Endometrium (tissue), 2 donors: ENCODE results near the gene RPS14.
A peak's percentile ranks its signal among the peaks of the same experiment; 100 is the strongest.

Source experiments
- FAIRE-seq: peaks from 2 replicates; lab custom pipeline; 2012; peaks lifted over from hg19 to GRCh38; lab: Jason Lieb, UNC
- donor health status: control.
- donor health status: control.

RPS14 gene

GRCh38 chr5:150413176-150413901, 36.2 kb downstream of the RPS14 start:
- no peak for FAIRE-seq

DNA sequence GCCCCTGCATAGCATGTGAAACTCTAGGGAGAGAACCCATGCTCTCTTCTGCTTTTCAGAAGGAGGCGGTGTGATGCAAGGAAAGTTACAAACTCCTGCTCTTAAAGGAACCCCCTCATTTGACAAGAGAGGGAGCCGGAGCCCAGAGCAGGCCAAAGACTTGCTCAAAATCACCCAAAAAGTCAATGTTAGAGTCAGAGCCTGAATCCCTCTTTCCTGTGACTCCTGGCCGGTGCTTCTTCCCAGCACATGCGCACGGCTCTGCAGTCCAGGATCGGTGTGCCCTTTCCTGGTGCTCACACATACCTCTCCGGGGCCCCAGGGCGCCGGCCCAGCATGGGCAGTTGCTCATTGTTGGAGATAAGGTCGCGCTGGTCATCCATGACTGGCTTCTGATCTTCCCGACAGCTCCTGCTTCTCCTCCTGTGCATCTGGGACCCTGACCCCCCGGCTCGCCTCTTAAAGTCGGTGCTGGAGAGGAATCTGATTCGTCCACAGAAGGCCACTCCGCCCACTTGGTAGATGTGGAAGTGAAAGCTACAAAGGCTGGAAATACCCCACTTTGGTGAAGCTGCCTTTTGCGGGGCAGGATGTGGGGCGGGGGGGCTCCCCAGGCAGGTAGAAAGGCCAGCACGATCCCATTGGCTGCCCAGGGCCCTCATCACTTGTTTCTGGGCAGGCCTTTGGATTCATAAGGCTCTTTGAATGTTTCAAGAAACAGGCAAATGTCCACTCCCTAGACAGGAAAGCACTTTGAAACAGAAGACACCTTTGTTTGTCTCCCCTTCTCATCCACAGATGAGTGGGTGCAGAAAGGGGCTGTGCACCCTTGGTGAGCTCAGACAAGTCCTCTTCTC, 37.0 kb downstream of the RPS14 start, which contains the start of gene CD74:
Gene CD74, minus strand, starts transcription at position 592 of the 857 bp plus-strand sequence. Its CDS starts 161 bp downstream, at position 431.
- FAIRE-seq, result no peak

DNA sequence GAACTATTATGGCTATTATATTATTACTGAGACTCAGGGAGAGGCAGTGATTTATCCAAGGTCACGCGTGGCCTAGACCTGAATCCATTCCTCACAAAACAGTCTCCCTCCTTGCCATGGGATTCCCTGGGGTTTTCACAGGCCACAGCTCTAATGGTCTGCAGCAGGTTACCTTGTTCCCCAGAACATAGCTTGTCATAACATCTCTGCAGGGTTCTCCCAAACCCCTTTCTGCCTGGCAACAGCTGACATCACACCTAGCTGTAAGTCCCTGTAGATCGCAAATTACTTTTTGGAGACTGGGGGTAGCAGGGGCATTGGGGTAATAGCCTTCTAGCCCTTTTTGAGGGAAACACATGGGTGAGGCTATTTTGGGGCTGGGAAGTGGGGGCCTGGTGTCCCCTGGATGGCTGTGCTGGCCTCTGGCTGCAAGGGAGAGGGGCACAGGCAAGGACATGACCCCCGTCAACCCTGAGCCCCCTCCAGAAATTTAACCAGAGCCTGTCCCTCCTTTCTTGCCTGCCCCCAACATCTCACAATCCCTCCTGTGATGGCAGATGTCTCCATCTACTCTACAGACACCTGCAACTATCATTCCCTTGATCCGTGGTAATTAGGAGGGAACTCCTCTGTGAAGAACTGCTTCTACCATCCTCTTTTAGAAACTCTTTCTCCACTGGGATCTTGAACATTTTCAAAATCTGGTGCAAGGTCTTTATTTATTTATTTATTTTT, 38.1 kb downstream of the RPS14 start:
- no peak for FAIRE-seq

GRCh38 chr5:150410524-150411244, 38.9 kb downstream of the RPS14 start:
- peak; percentile 77 for FAIRE-seq

GRCh38 chr5:150409638-150410523, 39.7 kb downstream of the RPS14 start:
- FAIRE-seq, result no peak

GRCh38 chr5:150408231-150408943, 41.2 kb downstream of the RPS14 start:
- no peak for FAIRE-seq

GRCh38 chr5:150407096-150407720, 42.3 kb downstream of the RPS14 start:
- FAIRE-seq, result no peak

GRCh38 chr5:150406723-150407095, 42.8 kb downstream of the RPS14 start:
- no peak for FAIRE-seq

- FAIRE-seq, result no peak
These were observed 43.3 kb downstream of the RPS14 start for GRCh38 chr5:150406103-150406722.

DNA sequence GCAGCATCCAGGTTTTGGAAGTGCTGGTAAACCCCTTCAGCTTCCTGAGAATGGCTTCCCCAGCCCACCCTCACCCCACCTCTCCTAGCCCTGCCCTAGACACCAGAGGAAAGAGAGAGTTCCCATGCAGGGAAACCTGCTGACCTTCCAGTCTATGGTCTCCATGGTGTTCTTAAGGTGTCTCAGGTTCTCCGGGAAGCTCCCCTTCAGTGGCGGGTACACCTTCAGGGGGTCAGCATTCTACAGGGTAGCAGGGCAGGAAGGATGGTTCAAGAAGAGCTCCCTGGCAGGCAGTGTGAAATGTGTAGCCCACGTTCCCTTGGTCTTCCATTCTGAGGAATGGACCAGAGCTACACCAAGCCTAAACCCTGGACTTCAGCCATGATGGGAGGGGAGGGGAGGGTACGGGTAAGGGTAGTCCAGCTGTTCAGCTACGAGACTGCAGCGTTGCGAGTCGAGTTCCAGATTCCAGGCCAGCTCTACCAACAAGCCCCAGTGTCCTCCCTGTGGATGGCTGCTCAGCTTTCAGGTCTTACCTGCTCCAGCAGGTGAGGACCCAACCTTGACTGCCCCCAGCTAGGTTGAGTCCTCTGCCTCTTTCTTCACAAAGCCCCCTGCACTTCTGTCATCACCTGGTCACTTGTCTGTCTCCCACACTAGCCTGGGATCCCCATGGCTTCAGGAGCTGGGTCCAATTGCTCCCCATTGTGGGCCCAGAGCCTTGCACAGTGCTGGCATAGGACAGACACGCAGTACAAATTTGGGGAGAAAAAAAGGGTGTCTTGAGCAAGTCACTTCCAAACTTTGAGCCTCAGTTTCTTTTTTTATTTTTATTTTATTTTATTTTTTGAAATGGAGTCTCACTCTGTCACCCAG, 44.4 kb downstream of the RPS14 start:
- FAIRE-seq, result no peak

DNA sequence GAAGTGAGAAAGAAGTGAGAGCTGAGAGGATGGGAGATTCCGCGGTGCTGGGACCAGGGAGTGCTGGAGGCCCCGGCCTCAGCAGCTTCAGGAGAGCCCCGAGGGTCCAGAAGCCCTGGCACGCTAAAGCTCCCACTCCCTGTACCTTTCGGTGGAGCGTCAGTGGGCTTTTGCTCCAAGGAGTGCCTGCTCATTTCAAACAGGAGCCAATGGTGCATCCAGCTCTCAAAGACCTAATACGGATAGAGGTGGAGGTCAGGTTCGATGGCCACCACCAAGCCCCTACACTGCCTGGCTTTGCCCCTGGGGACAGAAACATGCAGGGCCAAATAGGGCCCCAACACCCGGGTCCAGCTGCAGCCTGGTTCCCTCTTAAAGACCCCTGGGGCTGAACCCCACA, 45.0 kb downstream of the RPS14 start:
- FAIRE-seq, result no peak

- FAIRE-seq, result no peak
These were observed 45.4 kb downstream of the RPS14 start for GRCh38 chr5:150404121-150404520.

DNA sequence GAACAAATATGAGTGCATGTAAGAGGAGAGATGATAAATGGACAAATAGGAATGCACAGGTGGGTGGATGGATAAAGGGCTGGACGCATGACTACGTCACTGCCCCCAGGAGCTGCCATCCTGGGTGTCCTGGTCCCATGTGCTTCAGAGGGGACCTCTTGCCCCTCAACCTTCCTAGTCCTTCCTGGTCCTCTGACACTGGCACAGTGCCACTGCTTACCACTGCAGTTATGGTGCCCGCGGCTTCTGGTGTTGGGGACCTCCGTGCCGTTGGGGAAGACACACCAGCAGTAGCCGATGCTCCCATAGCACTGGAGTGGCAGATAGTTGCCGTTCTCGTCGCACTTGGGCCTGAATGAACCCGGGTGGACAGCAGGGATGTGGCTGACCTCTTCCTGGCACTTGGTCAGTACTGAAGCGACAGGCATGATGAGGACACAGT, 46.6 kb downstream of the RPS14 start:
- FAIRE-seq, result no peak

DNA sequence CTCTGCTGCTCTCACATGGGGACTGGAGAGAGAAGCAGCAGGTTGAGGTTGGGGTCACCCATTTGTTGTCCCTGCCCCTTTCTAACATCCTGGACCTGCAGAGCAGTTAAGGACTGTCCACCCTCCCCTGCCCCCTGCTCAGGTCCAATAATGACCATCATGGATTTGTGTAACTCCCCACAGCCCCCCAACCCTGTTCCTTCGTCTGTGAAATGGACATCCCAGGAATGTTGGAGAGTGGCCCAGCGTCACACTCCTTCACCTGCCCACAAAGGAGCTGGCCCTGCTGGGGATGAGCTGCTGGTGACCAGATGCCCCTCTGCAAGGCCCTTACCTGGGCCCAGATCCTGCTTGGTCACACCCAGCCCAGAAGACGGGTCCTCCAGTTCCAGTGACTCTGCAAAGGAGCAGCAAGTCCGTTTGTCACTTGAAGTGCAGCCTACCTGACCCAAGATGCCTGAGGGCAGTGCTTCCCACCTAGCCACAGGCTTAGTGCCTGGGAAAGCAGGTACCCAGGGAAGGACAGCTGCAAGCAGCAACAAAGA, 47.2 kb downstream of the RPS14 start:
- FAIRE-seq, result no peak

GRCh38 chr5:150401376-150402228, 47.9 kb downstream of the RPS14 start:
- FAIRE-seq, result no peak

GRCh38 chr5:150401076-150401375, 48.5 kb downstream of the RPS14 start:
- FAIRE-seq, result no peak
